Fibroblast of lung (primary cell): ENCODE results near the gene UGGT2. TPM values are rescaled to one million over a fixed set of nuclear protein-coding genes. Genes with fewer than 3 reads are reported as not detected.
A peak's percentile ranks its signal among the peaks of the same experiment; 100 is the strongest.
"Not testable (repeated sequence)": the region's sequence is repeated elsewhere in the genome, so short reads cannot be mapped to it uniquely, and the experiment has no call there.

Experiments used
- DNase-seq, 2 donors: peaks; one replicate each; pipeline versions ENCODE4 v3.0.0 to v3.0.0-alpha.2; 2010; ENCODE audit warnings: low read depth in 2 of 2
- H2AFZ ChIP-seq: 2 replicates; pipeline ENCODE4 v1.5.1; 2012; ENCODE audit warnings: low read length, control low read depth, inconsistent platforms
- H3K27ac ChIP-seq: 2 replicates; pipeline ENCODE4 v1.5.1; 2011; ENCODE audit warnings: low read length, control low read depth; ENCODE audit not compliant: insufficient read depth
- H3K27me3 ChIP-seq: 2 replicates; pipeline ENCODE4 v1.5.1; 2011; ENCODE audit warnings: mild to moderate bottlenecking, low read length; ENCODE audit not compliant: control insufficient read depth, insufficient read depth
- H3K36me3 ChIP-seq: 2 replicates; pipeline ENCODE4 v1.5.1; 2011; ENCODE audit warnings: low read length; ENCODE audit not compliant: control insufficient read depth, insufficient read depth
- H3K4me1 ChIP-seq: 2 replicates; pipeline ENCODE4 v1.5.1; 2011; ENCODE audit warnings: low read length; ENCODE audit not compliant: control insufficient read depth, insufficient read depth; ENCODE audit errors: extremely low read depth
- H3K4me2 ChIP-seq: 2 replicates; pipeline ENCODE4 v1.5.1; 2011; ENCODE audit warnings: low read length, control low read depth; ENCODE audit not compliant: insufficient read depth; ENCODE audit errors: extremely low read depth
- H3K4me3 ChIP-seq, 4 experiments: fragments of 200-600 bp in 1 of 4; sonication (generic) in 1 of 4; replicated peaks in 1 of 4; 2 replicates each; pipeline ENCODE4 v1.5.1; 2011 to 2016; ENCODE audit warnings: low read length in 4 of 4, low read depth in 3 of 4, mild to moderate bottlenecking in 3 of 4, control low read depth in 2 of 4, inconsistent platforms in 1 of 4, mixed read lengths in 1 of 4; ENCODE audit not compliant: insufficient read depth in 1 of 4; ENCODE audit errors: control extremely low read depth in 1 of 4
- H3K79me2 ChIP-seq: 2 replicates; pipeline ENCODE4 v1.5.1; 2012; ENCODE audit warnings: mild to moderate bottlenecking, low read length, inconsistent platforms; ENCODE audit not compliant: control insufficient read depth, insufficient read depth
- H3K9ac ChIP-seq: 2 replicates; pipeline ENCODE4 v1.5.1; 2011; ENCODE audit warnings: mild to moderate bottlenecking, low read length, control low read depth; ENCODE audit not compliant: insufficient read depth
- H3K9me3 ChIP-seq: 2 replicates; pipeline ENCODE4 v1.5.1; 2012; ENCODE audit warnings: low read depth, low read length; ENCODE audit not compliant: control insufficient read depth, insufficient read depth
- H4K20me1 ChIP-seq: 2 replicates; pipeline ENCODE4 v1.5.1; 2011; ENCODE audit warnings: low read length; ENCODE audit not compliant: control insufficient read depth, insufficient read depth; ENCODE audit errors: extremely low read depth
- CTCF ChIP-seq, 2 donors: IDR thresholded peaks in 1 of 2; conservative IDR thresholded peaks in 1 of 2; 1 replicate in 1 of 2; 2 replicates in 1 of 2; pipeline ENCODE4 v1.5.1; 2011 to 2012; ENCODE audit warnings: low read length in 2 of 2, control low read depth in 1 of 2, inconsistent platforms in 1 of 2, low read depth in 1 of 2, mild to moderate bottlenecking in 1 of 2
- EZH2 ChIP-seq: IDR thresholded peaks from 2 replicates; pipeline ENCODE4 v1.5.1; 2012; ENCODE audit warnings: low read length, control low read depth, mild to moderate bottlenecking; ENCODE audit errors: missing control alignments
- polyA plus RNA-seq, 2 donors: library from polyadenylated mRNA; depleted of rRNA in 1 of 2; stranded (reverse) in 1 of 2; unstranded in 1 of 2; fragments of >200 nt; gene quantifications; 2 replicates each; pipeline ENCODE4 v1.2.1, GENCODE V29; 2011 to 2012; ENCODE audit warnings: missing spikeins in 1 of 2
- total RNA-seq: library from RNA; depleted of rRNA; stranded (reverse); fragments of >200 nt; gene quantifications from 2 replicates; pipeline ENCODE4 v1.2.1, GENCODE V29; 2014

The UGGT2 gene
- total and polyA plus RNA-seq, 2 donors (not counting 1 experiment from before 2014, with no cell fraction given), result 26.3 to 47.2 TPM

- Histone ChIP-seq H4K20me1 (no peaks in the 10 kb centered on the region), H3K9ac (no peak overlapping the region), H3K9me3 (no peaks in the 10 kb centered on the region), H3K79me2 (no peaks in the 10 kb centered on the region), H3K4me2 (no peak overlapping the region), H3K27me3 (no peaks in the 10 kb centered on the region), H3K4me1 (no peaks in the 10 kb centered on the region), H3K4me3 (no peak overlapping the region), H2AFZ (no peak overlapping the region), H3K36me3 (no peaks in the 10 kb centered on the region), H3K27ac (no peak overlapping the region)
- peak in 1 of 2 donors; percentile 70 for DNase-seq
- no peak for TF ChIP-seq EZH2
- TF ChIP-seq CTCF (conservative IDR thresholded peaks at IDR 0.05 in 1 of 2, IDR thresholded peaks at IDR 0.05 in 1 of 2; ENCODE audit: low read depth in 1 of 2, low read length in 2 of 2), result no peak
These were observed 191.9 kb downstream of the UGGT2 start for GRCh38 chr13:95861296-95861695.

- TF ChIP-seq CTCF (conservative IDR thresholded peaks at IDR 0.05 in 1 of 2, IDR thresholded peaks at IDR 0.05 in 1 of 2; ENCODE audit: low read depth in 1 of 2, low read length in 2 of 2), result no peak
- TF ChIP-seq EZH2, result no peak
- H3K27ac ChIP-seq, result no peak overlapping the region
These were observed 194.7 kb downstream of the UGGT2 start for GRCh38 chr13:95858286-95859075.

GRCh38 chr13:95845656-95846055 is 207.5 kb downstream of the UGGT2 start:
- DNase-seq, H3K4me1 ChIP-seq, H4K20me1 ChIP-seq, H3K4me3 ChIP-seq, H3K79me2 ChIP-seq, H3K9ac ChIP-seq, H3K27me3 ChIP-seq, H3K36me3 ChIP-seq, H3K9me3 ChIP-seq, H3K27ac ChIP-seq, H2AFZ ChIP-seq, H3K4me2 ChIP-seq: not testable (repeated sequence)

More at GRCh38 chr13:95858286-95859075, 194.7 kb downstream of the UGGT2 start:
- H3K9me3 ChIP-seq, result no peaks in the 10 kb centered on the region
- H3K27me3 ChIP-seq, result no peaks in the 10 kb centered on the region
- H3K9ac ChIP-seq, result no peak overlapping the region
- no peaks in the 10 kb centered on the region for H4K20me1 ChIP-seq
- no peak overlapping the region for H3K4me3 ChIP-seq
- no peaks in the 10 kb centered on the region for H3K36me3 ChIP-seq
- H2AFZ ChIP-seq, result no peak overlapping the region
- H3K4me1 ChIP-seq, result no peaks in the 10 kb centered on the region
- no peak overlapping the region for H3K4me2 ChIP-seq
- H3K79me2 ChIP-seq, result no peaks in the 10 kb centered on the region
- DNase-seq, result peak; percentile 57 to 68
